Endothelial cell of umbilical vein (primary cell): ENCODE measurements around the gene LONP2. TPM values are rescaled to one million over a fixed set of nuclear protein-coding genes. Genes with fewer than 3 reads are reported as not detected.

Experiments used
- BruUV-seq: library from RNA; stranded (reverse); fragments of 400-500 nt; replicated peaks from 2 replicates; lab custom pipeline; 2021; lab: Mats Ljungman, UMichigan
- CTCF ChIA-PET: fragments of 300-600, 350-600 bp; sonication (Branson Sonifier 250); formaldehyde crosslinking; loops from one replicate; lab custom pipeline; 2021; ENCODE audit warnings: antibody characterized with exemption, inconsistent platforms; lab: Charles Lee
- POLR2A ChIA-PET: fragments of 300-600, 350-600 bp; sonication (Branson Sonifier 250); formaldehyde crosslinking; loops from one replicate; lab custom pipeline; 2021; ENCODE audit warnings: antibody characterized with exemption, inconsistent platforms; lab: Charles Lee
- DNase-seq: peaks from one replicate; pipeline ENCODE4 v3.0.0-alpha.2; 2011; ENCODE audit warnings: low read depth, low spot score
- FAIRE-seq: peaks from 2 replicates; lab custom pipeline; 2011; peaks lifted over from hg19 to GRCh38; lab: Jason Lieb, UNC
- H2AFZ ChIP-seq: 2 replicates; pipeline ENCODE4 v1.6.0; 2012; ENCODE audit warnings: low read depth, low read length, control low read depth, inconsistent platforms
- H3K27ac ChIP-seq: 2 replicates; pipeline ENCODE4 v1.5.1; 2011; ENCODE audit warnings: low read depth, mild to moderate bottlenecking, control low read depth, low read length, moderate library complexity; ENCODE audit not compliant: insufficient read depth
- H3K27me3 ChIP-seq, 2 experiments: 2 replicates each; pipeline versions ENCODE4 v1.6.0 to v1.6.1; 2011; ENCODE audit warnings: low read length in 2 of 2, mixed read lengths in 1 of 2; ENCODE audit not compliant: control insufficient read depth in 2 of 2, insufficient read depth in 2 of 2
- H3K36me3 ChIP-seq, 2 experiments: 2 replicates in 1 of 2; 3 replicates in 1 of 2; pipeline ENCODE4 v1.5.1; 2011; ENCODE audit warnings: low read length in 2 of 2, mild to moderate bottlenecking in 1 of 2, moderate library complexity in 1 of 2; ENCODE audit not compliant: control insufficient read depth in 2 of 2, insufficient read depth in 2 of 2; ENCODE audit errors: extremely low read depth in 1 of 2
- H3K4me1 ChIP-seq: 3 replicates; pipeline ENCODE4 v1.5.1; 2011; ENCODE audit warnings: mild to moderate bottlenecking, low read length; ENCODE audit not compliant: control insufficient read depth, insufficient read depth; ENCODE audit errors: extremely low read depth
- H3K4me2 ChIP-seq: 2 replicates; pipeline ENCODE4 v1.6.1; 2011; ENCODE audit warnings: low read length, control low read depth, mixed read lengths; ENCODE audit not compliant: insufficient read depth
- H3K4me3 ChIP-seq, 3 experiments: fragments of 200-600 bp in 1 of 3; sonication (generic), shearing (Covaris generic) in 1 of 3; replicated peaks in 1 of 3; 2 replicates each; pipeline ENCODE4 v1.5.1; 2011 to 2016; ENCODE audit warnings: control low read depth in 3 of 3, low read length in 3 of 3, mild to moderate bottlenecking in 2 of 3, inconsistent platforms in 1 of 3, low read depth in 1 of 3, moderate library complexity in 1 of 3; ENCODE audit not compliant: insufficient read depth in 1 of 3
- H3K79me2 ChIP-seq: 2 replicates; pipeline ENCODE4 v1.6.0; 2012; ENCODE audit warnings: low read length, inconsistent platforms; ENCODE audit not compliant: control insufficient read depth, insufficient read depth
- H3K9ac ChIP-seq: replicated peaks from 2 replicates; pipeline ENCODE3; 2011; ENCODE audit warnings: low read length, control low read depth; ENCODE audit not compliant: insufficient read depth; ENCODE audit errors: extremely low read depth
- H3K9me1 ChIP-seq: replicated peaks from 3 replicates; pipeline ENCODE4 v1.6.0; 2011; ENCODE audit warnings: mild to moderate bottlenecking, low read length; ENCODE audit not compliant: control insufficient read depth, insufficient read depth; ENCODE audit errors: extremely low read depth
- H3K9me3 ChIP-seq: replicated peaks from 2 replicates; pipeline ENCODE4 v1.5.1; 2012; ENCODE audit warnings: low read length, inconsistent platforms; ENCODE audit not compliant: control insufficient read depth, insufficient read depth
- H4K20me1 ChIP-seq: replicated peaks from 2 replicates; pipeline ENCODE3; 2011; ENCODE audit warnings: mild to moderate bottlenecking, low read length; ENCODE audit not compliant: control insufficient read depth, insufficient read depth; ENCODE audit errors: extremely low read depth
- EZH2 ChIP-seq: IDR thresholded peaks from 2 replicates; pipeline ENCODE4 v1.6.1; 2012; ENCODE audit warnings: borderline replicate concordance, low read depth, mild to moderate bottlenecking, moderate library complexity, low read length, inconsistent platforms; ENCODE audit not compliant: severe bottlenecking
- FOS ChIP-seq: IDR thresholded peaks from 2 replicates; pipeline ENCODE4 v1.6.1; 2011; ENCODE audit warnings: mild to moderate bottlenecking, low read length, moderate library complexity, borderline replicate concordance; ENCODE audit not compliant: insufficient read depth
- GATA2 ChIP-seq: IDR thresholded peaks from 2 replicates; pipeline ENCODE4 v1.7.0; 2011; ENCODE audit warnings: low read depth, mild to moderate bottlenecking, moderate library complexity, mixed read lengths, low read length; ENCODE audit not compliant: insufficient read length, insufficient read depth
- JUN ChIP-seq: IDR thresholded peaks from 2 replicates; pipeline ENCODE4 v1.6.1; 2011; ENCODE audit warnings: borderline replicate concordance, low read depth; ENCODE audit not compliant: insufficient read length, insufficient read depth
- MYC ChIP-seq: IDR thresholded peaks from one replicate; pipeline ENCODE4 v1.6.1; 2011; ENCODE audit warnings: mild to moderate bottlenecking, low read depth, low read length
- POLR2A ChIP-seq: IDR thresholded peaks from 2 replicates; pipeline ENCODE4 v1.6.1; 2012; ENCODE audit warnings: low read depth, mild to moderate bottlenecking, control low read depth, low read length
- POLR2AphosphoS5 ChIP-seq: IDR thresholded peaks from 2 replicates; pipeline ENCODE4 v1.6.1; 2012; ENCODE audit warnings: low read depth, mild to moderate bottlenecking, control low read depth, low read length, moderate library complexity; ENCODE audit not compliant: insufficient read depth
- dilution Hi-C: fragments of 300-500 bp; cut with MboI; formaldehyde crosslinking; loops from one replicate; pipeline ENCODE4 v1.15.0; 2019; ENCODE audit warnings: low sequenced_read_pairs; ENCODE audit not compliant: extremely low pct_ligation_motif_present
- intact Hi-C: fragments of 100-400 bp; cut with micrococcal nuclease; formaldehyde crosslinking; loops from one replicate; pipeline ENCODE4 v1.10.0; 2022
- polyA plus RNA-seq, 4 experiments: library from polyadenylated mRNA; depleted of rRNA in 3 of 4; stranded (reverse) in 3 of 4; unstranded in 1 of 4; fragments of >200 nt; gene quantifications; 2 replicates each; pipeline versions ENCODE4 v1.2.1 to v1.2.3, GENCODE V29; 2011 to 2012; ENCODE audit warnings: missing spikeins in 1 of 4
- total RNA-seq: library from RNA; stranded (reverse); gene quantifications from 2 replicates; pipeline ENCODE4 v1.2.3, GENCODE V29; 2021
- TF ChIP-seq, protein P1 (sequence below), 2 donors: IDR thresholded peaks; 1 replicate in 1 of 2; 2 replicates in 1 of 2; pipeline ENCODE4 v1.5.1; 2011; ENCODE audit warnings: low read length in 2 of 2, mild to moderate bottlenecking in 2 of 2, moderate library complexity in 2 of 2, control low read depth in 1 of 2, inconsistent platforms in 1 of 2, low read depth in 1 of 2; ENCODE audit not compliant: insufficient read depth in 1 of 2; ENCODE audit errors: extremely low read depth in 1 of 2
- TF ChIP-seq, protein P2 (sequence below): IDR thresholded peaks from 2 replicates; pipeline ENCODE4 v1.6.1; 2011; ENCODE audit not compliant: insufficient read depth, insufficient read length

Gene LONP2
- total and polyA plus RNA-seq, 2 donors (not counting 3 experiments of a cell fraction or from before 2014, with no cell fraction given): 13.5 to 38.4 TPM

- peaks cover 0 to 2% of the 10 kb centered on the region in 2 experiments for H3K27me3 ChIP-seq
- no TSS peak for BruUV-seq
- TF ChIP-seq GATA2 (no peak), FOS (no peak), POLR2AphosphoS5 (no peak), MYC (no peak)
- TF ChIP-seq, protein P1, sequence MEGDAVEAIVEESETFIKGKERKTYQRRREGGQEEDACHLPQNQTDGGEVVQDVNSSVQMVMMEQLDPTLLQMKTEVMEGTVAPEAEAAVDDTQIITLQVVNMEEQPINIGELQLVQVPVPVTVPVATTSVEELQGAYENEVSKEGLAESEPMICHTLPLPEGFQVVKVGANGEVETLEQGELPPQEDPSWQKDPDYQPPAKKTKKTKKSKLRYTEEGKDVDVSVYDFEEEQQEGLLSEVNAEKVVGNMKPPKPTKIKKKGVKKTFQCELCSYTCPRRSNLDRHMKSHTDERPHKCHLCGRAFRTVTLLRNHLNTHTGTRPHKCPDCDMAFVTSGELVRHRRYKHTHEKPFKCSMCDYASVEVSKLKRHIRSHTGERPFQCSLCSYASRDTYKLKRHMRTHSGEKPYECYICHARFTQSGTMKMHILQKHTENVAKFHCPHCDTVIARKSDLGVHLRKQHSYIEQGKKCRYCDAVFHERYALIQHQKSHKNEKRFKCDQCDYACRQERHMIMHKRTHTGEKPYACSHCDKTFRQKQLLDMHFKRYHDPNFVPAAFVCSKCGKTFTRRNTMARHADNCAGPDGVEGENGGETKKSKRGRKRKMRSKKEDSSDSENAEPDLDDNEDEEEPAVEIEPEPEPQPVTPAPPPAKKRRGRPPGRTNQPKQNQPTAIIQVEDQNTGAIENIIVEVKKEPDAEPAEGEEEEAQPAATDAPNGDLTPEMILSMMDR (IDR thresholded peaks at IDR 0.05; ENCODE audit: extremely low read depth in 1 of 2, insufficient read depth in 1 of 2, low read depth in 1 of 2, low read length in 2 of 2): no peak
- ChIA-PET CTCF (no interaction called here), POLR2A (no interaction called here)
- no peak overlapping the region for H2AFZ ChIP-seq
- FAIRE-seq: no peak
- dilution Hi-C loops: no loop called here
- no peaks in the 10 kb centered on the region for H3K79me2 ChIP-seq
- no peaks in the 10 kb centered on the region for H3K4me1 ChIP-seq
- H3K27ac ChIP-seq: no peak overlapping the region
- H4K20me1 ChIP-seq: no peaks in the 10 kb centered on the region
- H3K9ac ChIP-seq: no peak overlapping the region
- no peaks in the 10 kb centered on the region for H3K9me3 ChIP-seq
- no peaks in the 10 kb centered on the region for H3K9me1 ChIP-seq
- no peaks in the 10 kb centered on the region for H3K36me3 ChIP-seq
- intact Hi-C loops: no loop called here
- H3K4me2 ChIP-seq: no peak overlapping the region
- H3K4me3 ChIP-seq: no peak overlapping the region
- DNase-seq: no peak
These were observed 23.2 kb upstream of the LONP2 start for GRCh38 chr16:48220891-48221290.

GRCh38 chr16:48223490-48223889 lies 20.6 kb upstream of the LONP2 start:
- Histone ChIP-seq H3K27ac (no peak overlapping the region), H2AFZ (no peak overlapping the region), H3K4me2 (no peak overlapping the region), H3K4me3 (no peak overlapping the region), H3K9ac (no peak overlapping the region), H3K9me1 (no peaks in the 10 kb centered on the region), H3K9me3 (no peaks in the 10 kb centered on the region), H3K4me1 (no peaks in the 10 kb centered on the region), H3K36me3 (no peaks in the 10 kb centered on the region), H3K27me3 (no peaks in the 10 kb centered on the region), H4K20me1 (no peaks in the 10 kb centered on the region), H3K79me2 (no peaks in the 10 kb centered on the region)
- no peak for FAIRE-seq
- no TSS peak for BruUV-seq
- DNase-seq: no peak
- dilution Hi-C loops (no loop called here), intact Hi-C loops (no loop called here)
- ChIA-PET POLR2A (interaction anchor here (0.6 kb wide), 1 partner anchor 31 kb away, joined by 6 read pairs; no protein-coding TSS in a partner anchor), CTCF (no interaction called here)
- TF ChIP-seq MYC: no peak
- TF ChIP-seq, protein P2, sequence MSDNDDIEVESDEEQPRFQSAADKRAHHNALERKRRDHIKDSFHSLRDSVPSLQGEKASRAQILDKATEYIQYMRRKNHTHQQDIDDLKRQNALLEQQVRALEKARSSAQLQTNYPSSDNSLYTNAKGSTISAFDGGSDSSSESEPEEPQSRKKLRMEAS: no peak
- no peak for TF ChIP-seq EZH2
- no peak for TF ChIP-seq JUN
- TF ChIP-seq POLR2AphosphoS5: no peak
- TF ChIP-seq, protein P1 (IDR thresholded peaks at IDR 0.05; ENCODE audit: extremely low read depth in 1 of 2, insufficient read depth in 1 of 2, low read depth in 1 of 2, low read length in 2 of 2): no peak
- TF ChIP-seq FOS: no peak
- TF ChIP-seq GATA2: no peak
- no peak for TF ChIP-seq POLR2A
